Ovary (tissue), 3 donors: ENCODE results near the gene PARN.

Source experiments
- CTCF ChIP-seq, 3 donors: fragments of 450-650 bp in 2 of 3; fragments of 200-600 bp in 1 of 3; IDR thresholded peaks; one replicate each; pipeline versions ENCODE4 v1.5.1 to v1.8.0; 2016 to 2022; ENCODE audit warnings: antibody characterized with exemption in 3 of 3, mild to moderate bottlenecking in 1 of 3
- POLR2A ChIP-seq: fragments of 450-650 bp; IDR thresholded peaks from one replicate; pipeline ENCODE4 v1.6.1; 2017; ENCODE audit warnings: antibody characterized with exemption, mild to moderate bottlenecking, moderate library complexity
- donor health status: DM: no; HTN: no; CAD: no.

- TF ChIP-seq POLR2A = no peak
- no peak for TF ChIP-seq CTCF (IDR thresholded peaks at IDR 0.05)
Observed at GRCh38 chr16:14613991-14614390, 16.1 kb downstream of the PARN start.
